ENCODE results near the gene TRPV4. TPM values are rescaled to one million over a fixed set of nuclear protein-coding genes. Genes with fewer than 3 reads are reported as not detected.

TRPV4 gene
- total and polyA plus RNA-seq, 2 experiments from 2014 or later: 0.66 to 1.1 TPM

GRCh38 chr12:109880938-109881337 is 47.7 kb upstream of the TRPV4 start:
- H3K27me3 Mint-ChIP-seq (ENCODE audit: insufficient read depth, low read depth, poor library complexity): peaks cover 8% of the 10 kb centered on the region
- no peaks in the 10 kb centered on the region for H3K9me3 Mint-ChIP-seq
- no peaks in the 10 kb centered on the region for H3K27me3 ChIP-seq (ENCODE audit: insufficient read depth)
- peaks cover 41% of the 10 kb centered on the region for H3K4me1 Mint-ChIP-seq
- peak; percentile 59 for DNase-seq (ENCODE audit: low spot score)
- no peaks in the 10 kb centered on the region for H3K9me2 ChIP-seq (ENCODE audit: insufficient read depth)
- 0 out of 2 replicates have a peak overlapping the region, but pooled peaks have one; percentile 25 for H2AFZ ChIP-seq
- no peaks in the 10 kb centered on the region for H3K36me3 ChIP-seq (ENCODE audit: insufficient read depth)
- H3K4me2 ChIP-seq: peak overlapping the region; percentile 84
- peak overlapping the region; percentile 96 for H3K27ac ChIP-seq (ENCODE audit: low read depth)
- H3K36me3 Mint-ChIP-seq (ENCODE audit: low read depth): no peaks in the 10 kb centered on the region; the same call in 2 of the 3 replicates
- H3K4me3 Mint-ChIP-seq: peak overlapping the region; percentile 85
- peaks cover 38% of the 10 kb centered on the region for H3K4me1 ChIP-seq (ENCODE audit: insufficient read depth)
- peaks cover 16% of the 10 kb centered on the region for H4K20me1 ChIP-seq (replicated peaks; ENCODE audit: insufficient read depth)
- H3F3A ChIP-seq (replicated peaks; ENCODE audit: low read depth): peaks cover 3% of the 10 kb centered on the region; the same call in 1 of the 2 replicates
- peak overlapping the region; percentile 65 for H3K4me3 ChIP-seq
- TF ChIP-seq, protein P1, sequence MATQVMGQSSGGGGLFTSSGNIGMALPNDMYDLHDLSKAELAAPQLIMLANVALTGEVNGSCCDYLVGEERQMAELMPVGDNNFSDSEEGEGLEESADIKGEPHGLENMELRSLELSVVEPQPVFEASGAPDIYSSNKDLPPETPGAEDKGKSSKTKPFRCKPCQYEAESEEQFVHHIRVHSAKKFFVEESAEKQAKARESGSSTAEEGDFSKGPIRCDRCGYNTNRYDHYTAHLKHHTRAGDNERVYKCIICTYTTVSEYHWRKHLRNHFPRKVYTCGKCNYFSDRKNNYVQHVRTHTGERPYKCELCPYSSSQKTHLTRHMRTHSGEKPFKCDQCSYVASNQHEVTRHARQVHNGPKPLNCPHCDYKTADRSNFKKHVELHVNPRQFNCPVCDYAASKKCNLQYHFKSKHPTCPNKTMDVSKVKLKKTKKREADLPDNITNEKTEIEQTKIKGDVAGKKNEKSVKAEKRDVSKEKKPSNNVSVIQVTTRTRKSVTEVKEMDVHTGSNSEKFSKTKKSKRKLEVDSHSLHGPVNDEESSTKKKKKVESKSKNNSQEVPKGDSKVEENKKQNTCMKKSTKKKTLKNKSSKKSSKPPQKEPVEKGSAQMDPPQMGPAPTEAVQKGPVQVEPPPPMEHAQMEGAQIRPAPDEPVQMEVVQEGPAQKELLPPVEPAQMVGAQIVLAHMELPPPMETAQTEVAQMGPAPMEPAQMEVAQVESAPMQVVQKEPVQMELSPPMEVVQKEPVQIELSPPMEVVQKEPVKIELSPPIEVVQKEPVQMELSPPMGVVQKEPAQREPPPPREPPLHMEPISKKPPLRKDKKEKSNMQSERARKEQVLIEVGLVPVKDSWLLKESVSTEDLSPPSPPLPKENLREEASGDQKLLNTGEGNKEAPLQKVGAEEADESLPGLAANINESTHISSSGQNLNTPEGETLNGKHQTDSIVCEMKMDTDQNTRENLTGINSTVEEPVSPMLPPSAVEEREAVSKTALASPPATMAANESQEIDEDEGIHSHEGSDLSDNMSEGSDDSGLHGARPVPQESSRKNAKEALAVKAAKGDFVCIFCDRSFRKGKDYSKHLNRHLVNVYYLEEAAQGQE (IDR thresholded peaks at IDR 0.05; ENCODE audit: unreplicated experiment): peak; percentile 11
- TF ChIP-seq NANOG (IDR thresholded peaks at IDR 0.05; ENCODE audit: borderline replicate concordance): 0 out of 2 replicates have a peak, but pooled peaks have one; percentile 44
- TF ChIP-seq, protein P2, sequence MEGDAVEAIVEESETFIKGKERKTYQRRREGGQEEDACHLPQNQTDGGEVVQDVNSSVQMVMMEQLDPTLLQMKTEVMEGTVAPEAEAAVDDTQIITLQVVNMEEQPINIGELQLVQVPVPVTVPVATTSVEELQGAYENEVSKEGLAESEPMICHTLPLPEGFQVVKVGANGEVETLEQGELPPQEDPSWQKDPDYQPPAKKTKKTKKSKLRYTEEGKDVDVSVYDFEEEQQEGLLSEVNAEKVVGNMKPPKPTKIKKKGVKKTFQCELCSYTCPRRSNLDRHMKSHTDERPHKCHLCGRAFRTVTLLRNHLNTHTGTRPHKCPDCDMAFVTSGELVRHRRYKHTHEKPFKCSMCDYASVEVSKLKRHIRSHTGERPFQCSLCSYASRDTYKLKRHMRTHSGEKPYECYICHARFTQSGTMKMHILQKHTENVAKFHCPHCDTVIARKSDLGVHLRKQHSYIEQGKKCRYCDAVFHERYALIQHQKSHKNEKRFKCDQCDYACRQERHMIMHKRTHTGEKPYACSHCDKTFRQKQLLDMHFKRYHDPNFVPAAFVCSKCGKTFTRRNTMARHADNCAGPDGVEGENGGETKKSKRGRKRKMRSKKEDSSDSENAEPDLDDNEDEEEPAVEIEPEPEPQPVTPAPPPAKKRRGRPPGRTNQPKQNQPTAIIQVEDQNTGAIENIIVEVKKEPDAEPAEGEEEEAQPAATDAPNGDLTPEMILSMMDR (conservative IDR thresholded peaks at IDR 0.05; ENCODE audit: low read depth in 2 of 2): no peak
- H3K79me2 ChIP-seq (replicated peaks; ENCODE audit: insufficient read depth): peaks cover 40% of the 10 kb centered on the region
- no peak for ATAC-seq
- H3K27ac Mint-ChIP-seq: peak overlapping the region; percentile 91

DNA sequence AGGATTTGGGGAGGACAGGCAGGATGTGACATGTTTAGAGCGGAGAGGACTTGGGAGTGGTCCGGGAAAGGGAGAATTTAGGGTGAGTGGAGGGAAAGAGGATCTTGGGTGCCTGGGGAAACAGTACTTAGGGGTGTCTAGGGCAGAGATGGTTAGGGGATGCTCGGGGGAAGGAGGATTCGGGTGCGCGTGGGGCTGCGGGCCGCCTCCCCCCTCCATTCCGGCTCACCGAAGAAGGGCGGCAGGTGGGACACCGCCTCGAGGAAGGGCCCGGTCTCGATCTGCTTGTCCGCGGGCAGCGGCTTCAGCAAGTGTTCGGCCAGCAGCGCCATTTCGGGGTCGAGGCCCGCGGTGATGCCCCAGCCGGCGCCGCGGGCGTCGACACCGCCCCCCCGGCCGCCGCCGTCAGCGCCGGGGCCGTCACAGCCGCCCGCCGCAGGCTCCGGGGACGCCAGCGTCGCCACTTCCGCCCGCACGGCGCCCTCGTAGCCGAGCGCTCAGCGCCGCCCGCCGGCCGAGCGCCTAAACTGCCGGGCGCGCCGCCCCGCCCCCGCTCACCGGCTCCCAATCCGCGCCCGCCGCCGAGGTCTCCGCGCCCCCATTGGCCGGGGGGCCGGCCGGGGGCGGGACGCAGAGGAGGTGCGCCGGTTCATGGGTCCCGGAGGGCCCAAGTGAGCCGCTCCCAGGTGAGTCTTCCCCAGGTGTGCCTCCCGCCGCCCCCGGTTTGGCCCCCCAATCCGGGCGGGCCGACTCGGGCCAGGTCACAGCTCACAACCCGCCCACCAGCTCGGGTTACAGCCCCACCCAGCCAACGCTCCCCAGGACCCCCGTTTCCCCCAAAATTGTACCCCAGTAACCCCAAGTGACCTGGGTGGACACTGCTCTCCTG is 47.1 kb upstream of the TRPV4 start, which contains the start of gene GLTP:
GLTP (minus strand) TSS at position 499 of the 889 bp plus-strand sequence; CDS start at position 332, 167 bp downstream.
- peak within 1 kb of the TSS; percentile 89 for H3K4me3 Mint-ChIP-seq
- H3K79me2 ChIP-seq (replicated peaks; ENCODE audit: insufficient read depth): peaks cover 47% of the 10 kb centered on the region
- no peaks in the 10 kb centered on the region for H3K9me3 Mint-ChIP-seq
- H4K20me1 ChIP-seq (replicated peaks; ENCODE audit: insufficient read depth): peaks cover 21% of the 10 kb centered on the region
- peaks cover 44% of the 10 kb centered on the region for H3K4me1 Mint-ChIP-seq
- no peaks in the 10 kb centered on the region for H3K27me3 ChIP-seq (ENCODE audit: insufficient read depth)
- peak within 1 kb of the TSS; percentile 96 for H3K27ac ChIP-seq (ENCODE audit: low read depth)
- no peaks in the 10 kb centered on the region; the same call in 2 of the 3 replicates for H3K36me3 Mint-ChIP-seq (ENCODE audit: low read depth)
- H3K4me1 ChIP-seq (ENCODE audit: insufficient read depth): peaks cover 39% of the 10 kb centered on the region
- H2AFZ ChIP-seq: peak within 1 kb of the TSS; percentile 63; the same call in 1 of the 2 replicates
- H3K36me3 ChIP-seq (ENCODE audit: insufficient read depth): no peaks in the 10 kb centered on the region
- H3K4me3 ChIP-seq: peak within 1 kb of the TSS; percentile 95
- H3K27me3 Mint-ChIP-seq (ENCODE audit: insufficient read depth, low read depth, poor library complexity): peaks cover 8% of the 10 kb centered on the region
- H3F3A ChIP-seq (replicated peaks; ENCODE audit: low read depth): peaks cover 3% of the 10 kb centered on the region; the same call in 1 of the 2 replicates
- H3K27ac Mint-ChIP-seq: peak within 1 kb of the TSS; percentile 91
- H3K9me2 ChIP-seq (ENCODE audit: insufficient read depth): no peaks in the 10 kb centered on the region
- DNase-seq (ENCODE audit: low spot score): peak; percentile 95
- peak within 1 kb of the TSS; percentile 100 for H3K4me2 ChIP-seq
- ATAC-seq: peak; percentile 95
- TF ChIP-seq ZNF114 (CRISPR knock-in tag; IDR thresholded peaks at IDR 0.05) (no peak), STAT1 (IDR thresholded peaks at IDR 0.05; ENCODE audit: unreplicated experiment) (no peak), JUNB (IDR thresholded peaks at IDR 0.05; ENCODE audit: unreplicated experiment) (no peak), NANOG (IDR thresholded peaks at IDR 0.05; ENCODE audit: borderline replicate concordance) (no peak), EZH2phosphoT487 (IDR thresholded peaks at IDR 0.05; ENCODE audit: unreplicated experiment) (no peak), EZH2 (IDR thresholded peaks at IDR 0.05; ENCODE audit: low read depth, unreplicated experiment) (no peak)
- TF ChIP-seq, protein P2 (conservative IDR thresholded peaks at IDR 0.05; ENCODE audit: low read depth in 2 of 2): peak in 1 of 2 experiments; percentile 65; a peak in 2 of 4 replicates
- TF ChIP-seq, protein P3, sequence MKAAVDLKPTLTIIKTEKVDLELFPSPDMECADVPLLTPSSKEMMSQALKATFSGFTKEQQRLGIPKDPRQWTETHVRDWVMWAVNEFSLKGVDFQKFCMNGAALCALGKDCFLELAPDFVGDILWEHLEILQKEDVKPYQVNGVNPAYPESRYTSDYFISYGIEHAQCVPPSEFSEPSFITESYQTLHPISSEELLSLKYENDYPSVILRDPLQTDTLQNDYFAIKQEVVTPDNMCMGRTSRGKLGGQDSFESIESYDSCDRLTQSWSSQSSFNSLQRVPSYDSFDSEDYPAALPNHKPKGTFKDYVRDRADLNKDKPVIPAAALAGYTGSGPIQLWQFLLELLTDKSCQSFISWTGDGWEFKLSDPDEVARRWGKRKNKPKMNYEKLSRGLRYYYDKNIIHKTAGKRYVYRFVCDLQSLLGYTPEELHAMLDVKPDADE (IDR thresholded peaks at IDR 0.05): no peak

All from GM23338 (cell line).